Measurements from ENCODE around the gene ECHDC3.
A peak's percentile ranks its signal among the peaks of the same experiment; 100 is the strongest.
"Not testable (repeated sequence)": the region's sequence is repeated elsewhere in the genome, so short reads cannot be mapped to it uniquely, and the experiment has no call there.

Gene ECHDC3

GRCh38 chr10:11737258-11738032 lies 4.7 kb upstream of the ECHDC3 start:
- not testable (repeated sequence) for H3K36me3 ChIP-seq (ENCODE audit: insufficient read depth, low read length); H3K9ac ChIP-seq (ENCODE audit: low read length); H3K27ac ChIP-seq (ENCODE audit: low read depth, low read length); H3K4me3 ChIP-seq (ENCODE audit: low read depth in 1 of 2, low read length in 2 of 2); H3K4me1 ChIP-seq (ENCODE audit: insufficient read depth, low read length); H3K27me3 ChIP-seq (ENCODE audit: control insufficient read depth in 1 of 2, insufficient read depth in 2 of 2, low read length in 2 of 2); H3K9me3 ChIP-seq (ENCODE audit: low read length)

DNA sequence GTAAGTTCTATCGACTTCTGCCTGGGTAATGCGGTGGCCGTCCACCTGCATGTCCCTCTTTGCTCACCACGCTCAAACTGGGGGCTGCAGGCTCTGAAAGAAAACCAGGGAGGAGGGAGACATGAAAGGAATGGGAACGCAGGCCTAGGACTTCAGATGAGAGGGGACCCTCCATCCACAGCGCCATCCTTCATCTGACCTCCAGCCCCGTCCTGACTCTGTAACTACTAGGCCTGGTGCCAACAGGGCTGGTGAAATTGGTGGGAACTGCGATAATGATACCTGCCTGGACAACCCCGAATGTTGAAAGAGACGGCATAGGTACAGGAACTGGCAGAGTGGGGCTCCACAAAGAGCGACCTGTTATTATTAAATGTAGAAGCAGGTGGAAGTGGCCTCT lies 1.3 kb upstream of the ECHDC3 start:
- no peak overlapping the region for H3K9ac ChIP-seq (ENCODE audit: low read length)
- no peaks in the 10 kb centered on the region for H3K9me3 ChIP-seq (ENCODE audit: low read length)
- no peak overlapping the region for H3K4me3 ChIP-seq (ENCODE audit: low read depth in 1 of 2, low read length in 2 of 2)
- H3K4me1 ChIP-seq (ENCODE audit: insufficient read depth, low read length), result no peaks in the 10 kb centered on the region
- no peaks in the 10 kb centered on the region for H3K27me3 ChIP-seq (ENCODE audit: control insufficient read depth in 1 of 2, insufficient read depth in 2 of 2, low read length in 2 of 2)
- H3K27ac ChIP-seq (ENCODE audit: low read depth, low read length), result no peak overlapping the region
- H3K36me3 ChIP-seq (ENCODE audit: insufficient read depth, low read length), result no peaks in the 10 kb centered on the region

- H3K27ac ChIP-seq (ENCODE audit: low read depth, low read length), result no peak overlapping the region
- no peaks in the 10 kb centered on the region for H3K9me3 ChIP-seq (ENCODE audit: low read length)
- H3K4me1 ChIP-seq (ENCODE audit: insufficient read depth, low read length), result no peaks in the 10 kb centered on the region
- H3K36me3 ChIP-seq (ENCODE audit: insufficient read depth, low read length), result no peaks in the 10 kb centered on the region
- H3K4me3 ChIP-seq (ENCODE audit: low read depth in 1 of 2, low read length in 2 of 2), result peak overlapping the region; percentile 56 to 74
- H3K9ac ChIP-seq (ENCODE audit: low read length), result no peak overlapping the region
- H3K27me3 ChIP-seq (ENCODE audit: control insufficient read depth in 1 of 2, insufficient read depth in 2 of 2, low read length in 2 of 2), result no peaks in the 10 kb centered on the region
These were observed 574 bp upstream of the ECHDC3 start for GRCh38 chr10:11741608-11742007.

DNA sequence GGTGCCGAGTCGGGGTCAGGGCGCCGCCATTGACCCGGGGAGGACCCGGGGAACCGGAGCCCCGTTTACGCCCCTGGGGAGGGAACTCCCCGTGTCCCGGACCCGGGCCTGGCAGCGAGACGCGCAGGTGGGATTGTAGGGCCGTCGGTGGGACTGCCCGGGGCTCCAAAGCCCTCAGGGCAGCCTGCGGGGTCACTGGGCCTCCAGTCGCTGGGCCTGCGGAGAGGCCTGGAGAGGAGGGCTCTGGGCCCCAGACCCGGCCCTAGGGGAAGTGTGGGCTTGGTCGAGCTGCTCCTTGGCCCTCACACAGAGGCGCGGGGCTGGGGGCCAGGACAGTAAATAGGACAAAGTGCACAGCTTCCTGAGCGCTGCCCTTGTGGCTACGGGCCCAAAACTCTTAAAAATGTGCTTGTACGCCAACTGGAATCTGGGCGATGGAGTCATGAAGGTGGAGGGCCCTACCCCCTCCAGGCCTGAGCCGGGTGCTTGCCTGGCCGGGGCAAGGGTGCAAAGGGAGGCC lies 657 bp downstream of the ECHDC3 start:
- Histone ChIP-seq H3K9ac (ENCODE audit: low read length) (no peak overlapping the region), H3K27ac (ENCODE audit: low read depth, low read length) (no peak overlapping the region), H3K9me3 (ENCODE audit: low read length) (no peaks in the 10 kb centered on the region), H3K4me1 (ENCODE audit: insufficient read depth, low read length) (no peaks in the 10 kb centered on the region), H3K36me3 (ENCODE audit: insufficient read depth, low read length) (no peaks in the 10 kb centered on the region), H3K27me3 (ENCODE audit: control insufficient read depth in 1 of 2, insufficient read depth in 2 of 2, low read length in 2 of 2) (no peaks in the 10 kb centered on the region), H3K4me3 (ENCODE audit: low read depth in 1 of 2, low read length in 2 of 2) (peak overlapping the region in 1 of 2 donors; percentile 27)

DNA sequence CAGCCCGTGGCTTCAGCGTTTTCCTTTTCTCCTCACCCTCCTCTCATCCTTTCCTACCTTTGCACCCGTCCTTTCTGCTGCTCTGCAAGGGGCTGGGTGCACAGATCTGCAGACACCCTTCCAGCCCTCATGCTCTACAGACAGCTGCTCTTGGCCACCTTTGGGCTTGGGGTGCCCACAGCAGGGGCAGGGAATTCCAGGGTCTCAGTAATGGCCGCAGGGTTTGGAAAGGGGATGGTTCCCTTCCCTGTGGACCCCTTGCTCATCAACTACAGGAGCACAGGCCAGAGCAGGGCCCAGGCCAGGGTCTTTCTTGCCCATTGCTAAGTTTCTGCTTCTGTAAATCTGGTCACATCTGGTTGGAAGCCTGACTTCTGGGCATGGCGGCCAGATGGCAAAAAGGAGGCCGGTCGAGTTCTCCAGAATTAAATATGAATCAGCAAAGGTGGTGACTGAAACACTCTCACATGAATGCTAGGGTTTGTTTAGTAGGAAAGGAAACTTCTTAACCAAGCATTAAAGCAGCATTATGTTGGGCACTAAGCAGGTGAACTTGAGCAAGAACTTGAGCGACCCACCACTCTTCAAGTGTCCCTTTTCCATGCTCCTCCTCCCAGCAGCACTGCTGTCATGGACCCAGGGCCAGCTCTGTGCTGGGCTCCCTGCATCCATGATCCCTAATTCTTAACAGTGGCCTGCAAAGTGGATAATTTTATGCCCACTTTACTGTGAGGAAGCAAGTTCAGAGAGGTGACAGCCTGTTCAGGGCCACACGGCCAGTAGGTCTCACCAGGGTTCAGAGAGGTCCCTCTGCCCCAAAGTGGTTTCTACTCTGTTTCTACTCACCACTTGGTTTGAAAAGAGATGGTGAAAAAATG lies 1.5 kb downstream of the ECHDC3 start:
- H3K9ac ChIP-seq (ENCODE audit: low read length), result no peak overlapping the region
- H3K4me3 ChIP-seq (ENCODE audit: low read depth in 1 of 2, low read length in 2 of 2), result no peak overlapping the region
- H3K27ac ChIP-seq (ENCODE audit: low read depth, low read length), result no peak overlapping the region
- no peaks in the 10 kb centered on the region for H3K36me3 ChIP-seq (ENCODE audit: insufficient read depth, low read length)
- H3K9me3 ChIP-seq (ENCODE audit: low read length), result no peaks in the 10 kb centered on the region
- H3K27me3 ChIP-seq (ENCODE audit: control insufficient read depth in 1 of 2, insufficient read depth in 2 of 2, low read length in 2 of 2), result no peaks in the 10 kb centered on the region
- no peaks in the 10 kb centered on the region for H3K4me1 ChIP-seq (ENCODE audit: insufficient read depth, low read length)

- no peak overlapping the region for H3K9ac ChIP-seq (ENCODE audit: low read length)
- H3K27me3 ChIP-seq (ENCODE audit: control insufficient read depth in 1 of 2, insufficient read depth in 2 of 2, low read length in 2 of 2), result no peaks in the 10 kb centered on the region
- H3K27ac ChIP-seq (ENCODE audit: low read depth, low read length), result no peak overlapping the region
- H3K36me3 ChIP-seq (ENCODE audit: insufficient read depth, low read length), result no peaks in the 10 kb centered on the region
- no peak overlapping the region for H3K4me3 ChIP-seq (ENCODE audit: low read depth in 1 of 2, low read length in 2 of 2)
- no peaks in the 10 kb centered on the region for H3K9me3 ChIP-seq (ENCODE audit: low read length)
- H3K4me1 ChIP-seq (ENCODE audit: insufficient read depth, low read length), result no peaks in the 10 kb centered on the region
These were observed 2.9 kb downstream of the ECHDC3 start for GRCh38 chr10:11745045-11745444.

DNA sequence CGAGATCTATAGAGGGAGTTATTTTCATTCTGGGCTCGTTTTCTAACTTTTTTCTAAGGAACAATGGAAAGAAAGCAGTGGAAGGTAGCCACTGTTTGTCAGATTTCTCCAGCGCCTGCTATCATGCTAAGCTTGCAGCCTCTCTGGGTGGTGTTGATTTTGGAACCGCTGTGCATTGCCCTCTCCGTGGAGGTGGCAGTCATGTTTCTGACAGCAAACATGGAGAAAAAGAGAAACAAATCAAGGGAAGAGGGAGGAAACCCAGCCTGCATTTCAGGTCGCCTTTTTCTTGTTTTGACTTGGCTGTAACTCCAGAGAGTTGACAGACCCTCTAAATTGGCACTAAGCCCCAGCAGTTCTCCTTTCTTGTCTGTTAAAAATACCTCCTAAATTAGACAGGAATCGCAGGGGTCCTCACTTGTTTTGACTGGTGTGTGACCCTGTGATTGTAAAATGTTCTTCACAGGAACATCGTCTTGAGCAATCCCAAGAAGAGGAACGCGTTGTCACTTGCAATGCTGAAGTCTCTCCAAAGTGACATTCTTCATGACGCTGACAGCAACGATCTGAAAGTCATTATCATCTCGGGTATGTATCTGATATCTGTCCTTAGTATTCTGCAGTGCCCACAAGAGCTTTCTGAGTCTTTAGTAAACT lies 4.8 kb downstream of the ECHDC3 start:
- Histone ChIP-seq H3K27ac (ENCODE audit: low read depth, low read length) (no peak overlapping the region), H3K4me3 (ENCODE audit: low read depth in 1 of 2, low read length in 2 of 2) (no peak overlapping the region), H3K9ac (ENCODE audit: low read length) (no peak overlapping the region), H3K9me3 (ENCODE audit: low read length) (no peaks in the 10 kb centered on the region), H3K27me3 (ENCODE audit: control insufficient read depth in 1 of 2, insufficient read depth in 2 of 2, low read length in 2 of 2) (no peaks in the 10 kb centered on the region), H3K36me3 (ENCODE audit: insufficient read depth, low read length) (no peaks in the 10 kb centered on the region), H3K4me1 (ENCODE audit: insufficient read depth, low read length) (no peaks in the 10 kb centered on the region)

GRCh38 chr10:11748866-11749265 lies 6.7 kb downstream of the ECHDC3 start:
- Histone ChIP-seq H3K9me3 (ENCODE audit: low read length) (no peaks in the 10 kb centered on the region), H3K9ac (ENCODE audit: low read length) (no peak overlapping the region), H3K4me3 (ENCODE audit: low read depth in 1 of 2, low read length in 2 of 2) (no peak overlapping the region), H3K27me3 (ENCODE audit: control insufficient read depth in 1 of 2, insufficient read depth in 2 of 2, low read length in 2 of 2) (no peaks in the 10 kb centered on the region), H3K4me1 (ENCODE audit: insufficient read depth, low read length) (no peaks in the 10 kb centered on the region), H3K27ac (ENCODE audit: low read depth, low read length) (no peak overlapping the region), H3K36me3 (ENCODE audit: insufficient read depth, low read length) (no peaks in the 10 kb centered on the region)

DNA sequence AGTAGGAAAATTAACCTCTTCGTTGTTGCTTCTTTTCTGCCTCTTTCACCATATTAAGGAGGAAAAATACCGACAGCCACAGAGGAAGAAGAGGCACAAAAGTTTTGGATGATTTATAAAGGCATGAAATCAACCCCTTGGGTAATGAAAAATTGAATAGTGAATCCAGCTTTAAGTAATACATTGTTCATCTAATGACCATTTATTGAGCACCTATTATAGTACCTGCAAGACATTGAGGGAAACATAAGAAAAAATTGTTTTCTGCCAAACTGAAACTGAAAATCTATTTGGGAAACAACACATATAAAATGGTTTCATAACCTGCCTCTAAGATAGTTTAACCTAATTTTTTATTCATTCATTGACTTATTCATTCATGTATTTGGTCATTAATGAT lies 8.2 kb downstream of the ECHDC3 start:
- no peak overlapping the region for H3K27ac ChIP-seq (ENCODE audit: low read depth, low read length)

DNA sequence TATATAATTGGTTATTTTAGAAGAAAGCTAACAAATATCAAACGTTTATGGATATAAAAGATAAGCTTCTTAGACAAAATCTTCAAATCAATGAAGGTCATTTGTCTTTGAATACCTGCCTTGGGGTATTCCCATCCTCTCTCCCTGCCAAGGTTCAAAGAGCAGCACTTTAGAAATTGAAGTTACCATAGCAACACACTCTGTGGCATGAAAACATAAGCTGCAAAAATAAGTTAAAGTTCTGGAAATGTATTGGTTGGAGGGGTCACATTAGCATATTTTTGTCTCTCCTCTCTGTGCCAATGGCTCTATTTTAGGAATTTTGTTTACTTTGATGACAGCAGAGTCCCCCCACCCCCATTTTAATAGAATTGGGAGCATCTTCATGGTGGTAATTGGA lies 12.0 kb downstream of the ECHDC3 start:
- no peak overlapping the region for H3K4me3 ChIP-seq (ENCODE audit: low read depth in 1 of 2, low read length in 2 of 2)
- peaks cover 13% of the 10 kb centered on the region for H3K4me1 ChIP-seq (ENCODE audit: insufficient read depth, low read length)
- H3K36me3 ChIP-seq (ENCODE audit: insufficient read depth, low read length), result no peaks in the 10 kb centered on the region
- no peaks in the 10 kb centered on the region for H3K27me3 ChIP-seq (ENCODE audit: control insufficient read depth in 1 of 2, insufficient read depth in 2 of 2, low read length in 2 of 2)
- no peak overlapping the region for H3K9ac ChIP-seq (ENCODE audit: low read length)
- no peak overlapping the region for H3K27ac ChIP-seq (ENCODE audit: low read depth, low read length)
- H3K9me3 ChIP-seq (ENCODE audit: low read length), result no peaks in the 10 kb centered on the region

More for the DNA sequence above, 8.2 kb downstream of the ECHDC3 start:
- no peak overlapping the region for H3K9ac ChIP-seq (ENCODE audit: low read length)
- H3K4me1 ChIP-seq (ENCODE audit: insufficient read depth, low read length), result no peaks in the 10 kb centered on the region
- no peaks in the 10 kb centered on the region for H3K9me3 ChIP-seq (ENCODE audit: low read length)
- H3K4me3 ChIP-seq (ENCODE audit: low read depth in 1 of 2, low read length in 2 of 2), result no peak overlapping the region
- no peaks in the 10 kb centered on the region for H3K27me3 ChIP-seq (ENCODE audit: control insufficient read depth in 1 of 2, insufficient read depth in 2 of 2, low read length in 2 of 2)
- H3K36me3 ChIP-seq (ENCODE audit: insufficient read depth, low read length), result no peaks in the 10 kb centered on the region

DNA sequence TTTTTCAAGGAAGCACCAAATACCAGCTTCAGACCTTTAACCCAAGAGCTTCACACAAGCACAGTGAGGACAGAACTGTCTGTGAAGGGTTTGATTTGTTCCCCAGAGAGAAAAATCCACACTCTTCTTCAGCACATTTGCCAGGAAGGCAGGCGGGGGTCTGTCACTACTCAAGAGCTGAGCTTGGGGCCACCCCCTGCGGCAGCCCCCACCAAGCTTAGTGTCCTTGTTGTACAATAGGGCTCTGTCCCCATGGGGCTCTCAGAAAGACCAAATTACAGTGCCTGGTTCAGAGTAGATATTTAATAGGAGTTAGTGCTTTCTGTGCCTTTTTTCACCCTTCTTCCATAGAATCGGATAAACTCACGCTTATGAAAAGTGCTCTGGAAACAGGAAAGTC lies 12.4 kb downstream of the ECHDC3 start:
- Histone ChIP-seq H3K9ac (ENCODE audit: low read length) (no peak overlapping the region), H3K27me3 (ENCODE audit: control insufficient read depth in 1 of 2, insufficient read depth in 2 of 2, low read length in 2 of 2) (no peaks in the 10 kb centered on the region), H3K4me3 (ENCODE audit: low read depth in 1 of 2, low read length in 2 of 2) (no peak overlapping the region), H3K27ac (ENCODE audit: low read depth, low read length) (no peak overlapping the region), H3K9me3 (ENCODE audit: low read length) (no peaks in the 10 kb centered on the region), H3K4me1 (ENCODE audit: insufficient read depth, low read length) (peaks cover 13% of the 10 kb centered on the region), H3K36me3 (ENCODE audit: insufficient read depth, low read length) (no peaks in the 10 kb centered on the region)

Measured in muscle layer of colon (tissue), 2 donors.